HEK293T (cell line): ENCODE measurements around the gene PRDM16.

Source experiments
- BHLHE40 ChIP-seq: fragments of 450-650 bp; IDR thresholded peaks from 2 replicates; pipeline ENCODE4 v1.6.1; 2016; ENCODE audit warnings: mild to moderate bottlenecking, moderate library complexity, borderline replicate concordance
- ELF4 ChIP-seq: fragments of 450-650 bp; IDR thresholded peaks from 2 replicates; pipeline ENCODE4 v1.6.1; 2017; ENCODE audit warnings: antibody characterized with exemption
- FOXA1 ChIP-seq: fragments of 450-650 bp; IDR thresholded peaks from 2 replicates; pipeline ENCODE4 v1.6.1; 2016; ENCODE audit warnings: mild to moderate bottlenecking
- FOXM1 ChIP-seq: fragments of 450-650 bp; IDR thresholded peaks from 2 replicates; pipeline ENCODE4 v1.6.1; 2017; ENCODE audit warnings: mild to moderate bottlenecking, borderline replicate concordance
- HDGF ChIP-seq: fragments of 450-650 bp; IDR thresholded peaks from 2 replicates; pipeline ENCODE4 v1.6.1; 2017; ENCODE audit warnings: antibody characterized with exemption, borderline replicate concordance
- LEF1 ChIP-seq: fragments of 450-650 bp; IDR thresholded peaks from 2 replicates; pipeline ENCODE4 v1.6.1; 2017; ENCODE audit warnings: mild to moderate bottlenecking, borderline replicate concordance
- SP1 ChIP-seq: fragments of 450-650 bp; IDR thresholded peaks from 2 replicates; pipeline ENCODE4 v1.6.1; 2017
- SUZ12 ChIP-seq: fragments of 450-650 bp; IDR thresholded peaks from 2 replicates; pipeline ENCODE4 v1.6.1; 2016; ENCODE audit warnings: mild to moderate bottlenecking
- TARDBP ChIP-seq: fragments of 450-650 bp; IDR thresholded peaks from 2 replicates; pipeline ENCODE4 v1.6.1; 2016

DNA sequence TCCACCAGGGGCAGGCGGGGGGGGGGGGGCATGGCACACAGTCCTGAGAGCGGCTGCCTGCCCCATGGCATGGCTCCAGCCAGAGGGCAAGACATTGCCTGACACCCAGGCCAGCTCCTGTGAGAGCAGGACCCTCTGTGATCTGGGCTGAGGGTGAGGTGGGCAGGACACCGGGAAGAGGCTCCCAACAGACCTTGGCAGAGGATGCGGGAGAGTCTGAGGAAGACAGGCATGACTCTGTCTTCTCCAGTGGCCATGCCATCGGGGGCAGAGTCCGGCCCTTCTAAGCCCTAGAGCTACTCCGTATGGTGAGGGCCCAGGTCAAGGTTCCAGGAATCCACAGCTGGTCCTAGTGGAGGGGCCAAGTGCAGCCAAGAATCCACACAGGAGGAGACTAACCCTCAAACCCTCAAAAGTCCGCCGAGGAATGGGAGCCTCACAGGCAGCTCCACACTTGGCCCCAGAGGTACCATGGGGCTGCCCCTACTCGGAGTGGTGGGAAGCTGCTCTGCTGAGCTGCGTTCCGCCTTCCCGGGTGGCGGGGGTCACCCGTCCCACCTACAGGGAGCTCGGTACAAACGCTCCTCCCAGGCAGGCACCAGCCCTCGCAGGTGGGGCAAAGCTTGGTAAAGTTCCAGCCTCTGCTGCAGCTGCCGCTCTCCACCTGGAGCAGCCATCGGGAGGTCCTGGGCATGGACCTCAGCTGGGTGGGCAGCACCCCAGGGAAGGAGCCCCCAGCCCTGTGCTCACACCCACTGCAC lies 41.2 kb upstream of the PRDM16 start:
- TF ChIP-seq HDGF (no peak), SUZ12 (no peak), BHLHE40 (no peak), TARDBP (no peak), FOXA1 (no peak), FOXM1 (no peak), LEF1 (no peak), SP1 (no peak), ELF4 (no peak)
